Stomach (tissue), 4 donors: ENCODE data around the gene MOG.

ENCODE experiments used
- CTCF ChIP-seq, 7 experiments: fragments of 450-650 bp in 4 of 7; fragments of 200-600 bp in 3 of 7; sonication (generic) in 3 of 7; IDR thresholded peaks; one replicate each; pipeline ENCODE4 v1.5.1; 2016 to 2019; ENCODE audit warnings: antibody characterized with exemption in 7 of 7, control low read depth in 2 of 7, mild to moderate bottlenecking in 1 of 7
- EP300 ChIP-seq: sonication (generic); formaldehyde crosslinking; IDR thresholded peaks from one replicate; pipeline ENCODE4 v1.6.1; 2017; ENCODE audit warnings: antibody characterized with exemption
- POLR2A ChIP-seq, 4 donors: fragments of 450-650 bp; IDR thresholded peaks; one replicate each; pipeline ENCODE4 v1.6.1; 2016; ENCODE audit warnings: antibody characterized with exemption in 4 of 4, control low read depth in 2 of 4, mild to moderate bottlenecking in 1 of 4, moderate library complexity in 1 of 4
- POLR2AphosphoS5 ChIP-seq, 3 donors: sonication (generic); formaldehyde crosslinking; IDR thresholded peaks; one replicate each; pipeline ENCODE4 v1.6.1; 2016; ENCODE audit warnings: antibody characterized with exemption in 3 of 3

DNA sequence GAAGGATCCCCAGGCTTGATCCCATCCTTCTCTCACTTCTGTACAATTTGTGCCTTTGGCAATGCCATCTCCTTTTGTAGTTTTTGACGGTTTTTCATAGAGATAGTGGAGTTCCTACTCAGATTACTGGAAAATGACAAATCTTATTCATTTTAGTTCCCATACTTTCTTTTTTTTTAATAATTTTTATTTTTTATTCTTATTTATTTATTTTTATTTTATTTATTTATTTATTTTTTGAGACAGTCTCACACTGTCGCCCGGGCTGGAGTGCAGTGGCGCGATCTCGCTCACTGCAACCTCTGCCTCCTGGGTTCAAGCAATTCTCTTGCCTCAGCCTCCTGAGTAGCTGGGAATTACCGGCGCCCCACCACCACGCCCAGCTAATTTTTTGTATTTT, 19.6 kb upstream of the MOG start:
- TF ChIP-seq CTCF (IDR thresholded peaks at IDR 0.05) (no peak), POLR2A (IDR thresholded peaks at IDR 0.05) (no peak), EP300 (no peak), POLR2AphosphoS5 (IDR thresholded peaks at IDR 0.05) (no peak)
